PC-3 (cell line): Measurements from ENCODE around the gene TUBB1. TPM values are rescaled to one million over a fixed set of nuclear protein-coding genes. Genes with fewer than 3 reads are reported as not detected.
A peak's percentile ranks its signal among the peaks of the same experiment; 100 is the strongest.

Experiments
- ATAC-seq: fragments of 200-7000 bp; cut with Tn5 transposase; 2 replicates; pipeline ENCODE4 v1.9.1; 2020; ENCODE audit warnings: mild to moderate bottlenecking, moderate library complexity
- BruUV-seq: library from RNA; stranded (reverse); fragments of 400-500 nt; replicated peaks from 2 replicates; lab custom pipeline; 2021; lab: Mats Ljungman, UMichigan
- CTCF ChIA-PET: fragments of 300-600 bp; sonication (Branson Sonifier 250); formaldehyde crosslinking; loops from one replicate; lab custom pipeline; 2022; ENCODE audit warnings: antibody characterized with exemption; lab: Charles Lee
- POLR2A ChIA-PET: fragments of 300-600 bp; sonication (Branson Sonifier 250); formaldehyde crosslinking; loops from one replicate; lab custom pipeline; 2022; ENCODE audit warnings: antibody characterized with exemption; ENCODE audit not compliant: unreplicated experiment; lab: Charles Lee
- DNase-seq: peaks from one replicate; pipeline ENCODE4 v3.0.0-alpha.2; 2015
- H2AFZ ChIP-seq: fragments of 300-600 bp; sonication (generic); 2 replicates; pipeline ENCODE4 v1.6.0; 2016; ENCODE audit warnings: antibody characterized with exemption, low read length
- H3F3A ChIP-seq: fragments of 300-600 bp; sonication (generic); one replicate; pipeline ENCODE4 v1.6.0; 2017; ENCODE audit warnings: antibody characterized with exemption, low read length, control low read depth, mild to moderate bottlenecking; ENCODE audit not compliant: unreplicated experiment
- H3K27ac ChIP-seq: fragments of 300-600 bp; sonication (generic); 2 replicates; pipeline ENCODE4 v1.5.1; 2016; ENCODE audit warnings: mild to moderate bottlenecking, low read length
- H3K27me3 ChIP-seq: fragments of 300-600 bp; sonication (generic); 2 replicates; pipeline ENCODE4 v1.6.1; 2016; ENCODE audit warnings: low read length, mixed read lengths
- H3K36me3 ChIP-seq: fragments of 300-600 bp; sonication (generic); 2 replicates; pipeline ENCODE4 v1.6.1; 2016; ENCODE audit warnings: low read depth, mixed run types, low read length, mixed read lengths
- H3K4me1 ChIP-seq: fragments of 300-600 bp; sonication (generic); 2 replicates; pipeline ENCODE4 v1.5.1; 2016; ENCODE audit warnings: low read length; ENCODE audit not compliant: insufficient read depth
- H3K4me2 ChIP-seq: fragments of 300-600 bp; sonication (generic); 2 replicates; pipeline ENCODE4 v1.6.0; 2016; ENCODE audit warnings: low read length
- H3K4me3 ChIP-seq: fragments of 300-600 bp; sonication (generic); 2 replicates; pipeline ENCODE4 v1.5.1; 2016; ENCODE audit warnings: mild to moderate bottlenecking, low read length, mixed read lengths
- H3K79me2 ChIP-seq: fragments of 300-600 bp; sonication (generic); 2 replicates; pipeline ENCODE4 v1.6.1; 2017; ENCODE audit warnings: low read length, mixed read lengths
- H3K9ac ChIP-seq: fragments of 300-600 bp; sonication (generic); 2 replicates; pipeline ENCODE4 v1.6.0; 2016; ENCODE audit warnings: mild to moderate bottlenecking, low read length
- H3K9me2 ChIP-seq: fragments of 300-600 bp; sonication (generic); replicated peaks from 2 replicates; pipeline ENCODE4 v1.6.1; 2016; ENCODE audit warnings: mixed run types, low read length, mixed read lengths
- H3K9me3 ChIP-seq: fragments of 300-600 bp; sonication (generic); 2 replicates; pipeline ENCODE4 v1.6.1; 2016; ENCODE audit warnings: low read length, mixed read lengths
- H4K20me1 ChIP-seq: fragments of 300-600 bp; sonication (generic); 2 replicates; pipeline ENCODE4 v1.6.1; 2016; ENCODE audit warnings: low read length, mixed read lengths
- EZH2 ChIP-seq: fragments of 300-600 bp; sonication (generic); IDR thresholded peaks from one replicate; pipeline ENCODE4 v1.6.1; 2017; ENCODE audit warnings: antibody characterized with exemption, mild to moderate bottlenecking, low read length; ENCODE audit not compliant: unreplicated experiment
- EZH2phosphoT487 ChIP-seq: fragments of 300-600 bp; sonication (generic); IDR thresholded peaks from 2 replicates; pipeline ENCODE4 v1.6.1; 2018; ENCODE audit warnings: mild to moderate bottlenecking, antibody characterized with exemption, low read length, borderline replicate concordance
- intact Hi-C: fragments of 100-400 bp; cut with micrococcal nuclease; formaldehyde crosslinking; loops from 2 replicates; pipeline ENCODE4 v1.9.0; 2023
- total RNA-seq: library from RNA; depleted of rRNA; stranded (reverse); fragments of >200 nt; gene quantifications from 2 replicates; pipeline ENCODE4 v1.2.3, GENCODE V29; 2014
- TF ChIP-seq, protein P1 (sequence below): fragments of 300-600 bp; sonication (generic); conservative IDR thresholded peaks from 2 replicates; pipeline ENCODE4 v1.5.1; 2017; ENCODE audit warnings: antibody characterized with exemption, low read depth, mild to moderate bottlenecking, low read length

The TUBB1 gene
- total RNA-seq, 1 experiment from 2014 or later: not detected

DNA sequence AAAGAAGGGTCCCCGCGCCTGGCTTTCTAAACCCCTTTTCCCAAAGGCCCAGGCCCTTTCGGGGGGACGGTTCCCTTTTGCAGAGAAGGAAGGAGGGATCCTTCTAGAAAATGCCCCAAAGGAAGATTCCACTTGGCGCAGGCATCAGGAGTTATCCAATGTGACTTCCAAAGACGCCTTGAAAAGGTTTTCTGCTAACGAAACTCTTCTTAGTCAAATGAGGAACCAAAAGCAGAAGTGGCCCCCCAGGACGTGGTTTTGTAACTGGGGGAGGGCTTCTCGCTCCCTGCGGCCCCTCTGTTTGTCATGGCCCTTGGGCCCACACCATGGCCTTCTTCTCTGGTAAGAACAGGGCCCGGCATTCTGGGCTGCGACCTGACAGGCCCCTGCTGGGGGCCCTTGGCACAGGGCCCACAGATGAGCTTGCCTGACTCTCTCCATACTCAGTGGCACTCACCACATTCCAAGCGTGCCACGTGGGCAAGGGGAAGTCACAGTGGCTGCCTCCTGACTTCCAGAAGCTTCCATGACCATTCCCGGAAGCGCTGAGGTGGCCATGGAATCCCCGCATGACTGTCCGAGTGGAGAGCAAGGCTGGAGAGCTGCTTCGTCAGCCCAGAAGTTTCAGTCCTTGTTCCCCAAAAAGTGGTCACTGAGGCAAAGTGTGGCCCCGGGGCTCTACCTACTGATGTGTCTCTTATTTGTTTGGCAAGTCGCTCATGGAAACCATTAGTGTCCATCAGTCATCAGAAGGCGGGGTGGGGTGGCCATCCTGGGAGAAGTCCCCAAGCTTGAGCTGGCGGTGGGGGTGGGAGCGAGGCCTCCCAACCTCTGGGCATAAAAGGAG lies 11.3 kb upstream of the TUBB1 start:
- Histone ChIP-seq H3K27ac (no peak overlapping the region), H3F3A (no peaks in the 10 kb centered on the region), H2AFZ (peak overlapping the region; percentile 90; the same call in 1 of the 2 replicates), H3K4me3 (peak overlapping the region; percentile 96), H3K9ac (peak overlapping the region; percentile 88; the same call in 1 of the 2 replicates), H4K20me1 (no peaks in the 10 kb centered on the region), H3K4me2 (peak overlapping the region; percentile 99), H3K79me2 (peaks cover 30% of the 10 kb centered on the region), H3K36me3 (no peaks in the 10 kb centered on the region), H3K9me2 (no peaks in the 10 kb centered on the region), H3K27me3 (no peaks in the 10 kb centered on the region), H3K9me3 (no peaks in the 10 kb centered on the region), H3K4me1 (peaks cover 40% of the 10 kb centered on the region)
- ATAC-seq (no peak), DNase-seq (no peak)
- BruUV-seq: TSS peak; percentile 26
- intact Hi-C loops: no loop called here
- no peak for TF ChIP-seq EZH2
- TF ChIP-seq EZH2phosphoT487: no peak
- TF ChIP-seq, protein P1, sequence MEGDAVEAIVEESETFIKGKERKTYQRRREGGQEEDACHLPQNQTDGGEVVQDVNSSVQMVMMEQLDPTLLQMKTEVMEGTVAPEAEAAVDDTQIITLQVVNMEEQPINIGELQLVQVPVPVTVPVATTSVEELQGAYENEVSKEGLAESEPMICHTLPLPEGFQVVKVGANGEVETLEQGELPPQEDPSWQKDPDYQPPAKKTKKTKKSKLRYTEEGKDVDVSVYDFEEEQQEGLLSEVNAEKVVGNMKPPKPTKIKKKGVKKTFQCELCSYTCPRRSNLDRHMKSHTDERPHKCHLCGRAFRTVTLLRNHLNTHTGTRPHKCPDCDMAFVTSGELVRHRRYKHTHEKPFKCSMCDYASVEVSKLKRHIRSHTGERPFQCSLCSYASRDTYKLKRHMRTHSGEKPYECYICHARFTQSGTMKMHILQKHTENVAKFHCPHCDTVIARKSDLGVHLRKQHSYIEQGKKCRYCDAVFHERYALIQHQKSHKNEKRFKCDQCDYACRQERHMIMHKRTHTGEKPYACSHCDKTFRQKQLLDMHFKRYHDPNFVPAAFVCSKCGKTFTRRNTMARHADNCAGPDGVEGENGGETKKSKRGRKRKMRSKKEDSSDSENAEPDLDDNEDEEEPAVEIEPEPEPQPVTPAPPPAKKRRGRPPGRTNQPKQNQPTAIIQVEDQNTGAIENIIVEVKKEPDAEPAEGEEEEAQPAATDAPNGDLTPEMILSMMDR: no peak
- ChIA-PET CTCF (no interaction called here), POLR2A (no interaction called here)

DNA sequence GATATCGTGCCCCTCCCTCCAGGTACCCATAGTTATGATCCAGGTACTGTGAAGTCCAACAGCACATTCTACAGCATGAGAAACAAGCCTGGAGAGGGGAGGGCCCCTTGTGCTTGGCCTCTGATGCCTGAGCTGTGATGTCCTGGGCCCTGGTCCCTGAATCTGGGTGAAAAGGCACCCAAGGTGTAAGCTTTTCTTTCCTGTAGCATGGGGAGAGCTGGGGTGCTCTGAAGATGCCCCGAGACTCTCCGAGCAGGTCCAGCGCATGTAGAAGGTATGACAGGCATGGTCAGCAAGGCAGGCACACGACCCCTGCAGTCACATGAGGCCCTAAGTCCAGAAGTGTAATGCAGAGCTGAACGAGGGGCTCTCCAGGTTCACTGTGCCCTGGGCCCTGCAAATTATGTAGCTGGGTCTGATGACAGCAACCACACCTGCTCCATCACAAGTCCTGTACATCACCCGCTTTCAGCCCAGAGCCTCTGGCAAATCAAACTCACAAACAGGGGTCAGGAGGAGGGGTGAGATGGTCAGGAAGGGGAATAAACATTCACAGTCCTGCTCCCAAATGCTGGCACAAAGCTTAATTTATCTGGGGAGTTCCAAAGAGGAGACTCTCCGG lies 10.4 kb upstream of the TUBB1 start:
- no peaks in the 10 kb centered on the region for H3K9me2 ChIP-seq
- H3K9ac ChIP-seq: no peak overlapping the region
- TF ChIP-seq EZH2phosphoT487 (no peak), EZH2 (no peak)
- TF ChIP-seq, protein P1: no peak
- H3K27ac ChIP-seq: no peak overlapping the region
- H2AFZ ChIP-seq: no peak overlapping the region
- no peaks in the 10 kb centered on the region for H4K20me1 ChIP-seq
- POLR2A ChIA-PET: no interaction called here
- H3K9me3 ChIP-seq: no peaks in the 10 kb centered on the region
- no peak for ATAC-seq
- no peak for DNase-seq
- no peak overlapping the region for H3K4me3 ChIP-seq
- no peak overlapping the region for H3K4me2 ChIP-seq
- no peaks in the 10 kb centered on the region for H3K36me3 ChIP-seq
- intact Hi-C loops: no loop called here
- H3K27me3 ChIP-seq: no peaks in the 10 kb centered on the region
- no peaks in the 10 kb centered on the region for H3F3A ChIP-seq
- H3K79me2 ChIP-seq: peaks cover 28% of the 10 kb centered on the region
- no TSS peak for BruUV-seq
- CTCF ChIA-PET: no interaction called here
- H3K4me1 ChIP-seq: peaks cover 40% of the 10 kb centered on the region
